Measurements from ENCODE around the gene TCERG1L.
"Not testable (repeated sequence)": the region's sequence is repeated elsewhere in the genome, so short reads cannot be mapped to it uniquely, and the experiment has no call there.

Gene TCERG1L

GRCh38 chr10:131079314-131079713, 232.2 kb downstream of the TCERG1L start:
- DNase-seq = no peak

GRCh38 chr10:131078882-131079280, 232.6 kb downstream of the TCERG1L start:
- DNase-seq = not testable (repeated sequence)

GRCh38 chr10:131078131-131078881, 233.2 kb downstream of the TCERG1L start:
- DNase-seq = no peak

- DNase-seq = no peak
Measured at GRCh38 chr10:131077724-131078123, 233.8 kb downstream of the TCERG1L start.

- no peak for DNase-seq
Measured at GRCh38 chr10:131077031-131077430, 234.5 kb downstream of the TCERG1L start.

GRCh38 chr10:131076356-131076755, 235.2 kb downstream of the TCERG1L start:
- no peak for DNase-seq

GRCh38 chr10:131075218-131075770, 236.2 kb downstream of the TCERG1L start:
- DNase-seq = no peak

- no peak for DNase-seq
Measured at GRCh38 chr10:131074682-131075081, 236.8 kb downstream of the TCERG1L start.

- no peak for DNase-seq
Measured at GRCh38 chr10:131073469-131074035, 238.0 kb downstream of the TCERG1L start.

GRCh38 chr10:131072651-131073468, 238.7 kb downstream of the TCERG1L start:
- DNase-seq = no peak

- DNase-seq = no peak
Measured at GRCh38 chr10:131071721-131072120, 239.8 kb downstream of the TCERG1L start.

GRCh38 chr10:131070856-131071255, 240.7 kb downstream of the TCERG1L start:
- DNase-seq = no peak

GRCh38 chr10:131068760-131069159, 242.8 kb downstream of the TCERG1L start:
- DNase-seq = no peak

GRCh38 chr10:131068311-131068710, 243.2 kb downstream of the TCERG1L start:
- DNase-seq = no peak

- no peak for DNase-seq
Measured at GRCh38 chr10:131067690-131068089, 243.8 kb downstream of the TCERG1L start.

GRCh38 chr10:131065673-131066305, 245.7 kb downstream of the TCERG1L start:
- DNase-seq = no peak

GRCh38 chr10:131063311-131063710, 248.2 kb downstream of the TCERG1L start:
- no peak for DNase-seq

- DNase-seq = no peak
Measured at GRCh38 chr10:131062621-131063260, 248.8 kb downstream of the TCERG1L start.

GRCh38 chr10:131061216-131061615, 250.3 kb downstream of the TCERG1L start:
- no peak for DNase-seq

- no peak for DNase-seq
Measured at GRCh38 chr10:131059881-131060280, 251.6 kb downstream of the TCERG1L start.

GRCh38 chr10:131058799-131059198, 252.7 kb downstream of the TCERG1L start:
- no peak for DNase-seq

- DNase-seq = no peak
Measured at GRCh38 chr10:131056781-131057180, 254.7 kb downstream of the TCERG1L start.

Data from inflammatory macrophage treated with lipopolysaccharide for 1 hour (primary cell).